Urinary bladder (tissue), 4 donors: ENCODE measurements around the gene SOWAHA. TPM values are rescaled to one million over a fixed set of nuclear protein-coding genes. Genes with fewer than 3 reads are reported as not detected.
"Not testable (repeated sequence)": the region's sequence is repeated elsewhere in the genome, so short reads cannot be mapped to it uniquely, and the experiment has no call there.

Experiments used
- DNase-seq: peaks from one replicate; pipeline ENCODE4 v3.0.0-alpha.2; 2015; ENCODE audit errors: extremely low spot score
- H3K27ac ChIP-seq: one replicate; pipeline ENCODE4 v1.5.1; 2013; ENCODE audit warnings: low read depth, mild to moderate bottlenecking, moderate library complexity
- H3K36me3 ChIP-seq: one replicate; pipeline ENCODE4 v1.6.1; 2013; ENCODE audit warnings: mild to moderate bottlenecking, moderate library complexity; ENCODE audit not compliant: insufficient read depth
- H3K4me1 ChIP-seq: one replicate; pipeline ENCODE4 v1.6.1; 2013; ENCODE audit warnings: mild to moderate bottlenecking, moderate library complexity; ENCODE audit not compliant: insufficient read depth
- H3K4me3 ChIP-seq: one replicate; pipeline ENCODE4 v1.5.1; 2013; ENCODE audit warnings: low read depth, low read length
- WGBS: extraction: QIAGEN DNeasy Blood & Tissue Kit; methylation state at CpG from one replicate; pipeline ENCODE4 v1.1.7; 2013; 5-methylcytosine and 5-hydroxymethylcytosine counted together
- polyA plus RNA-seq: library from polyadenylated mRNA; stranded (reverse); fragments of 200-250 nt; gene quantifications from one replicate; pipeline ENCODE4 v1.2.3, GENCODE V29; 2013
- total RNA-seq: library from RNA; depleted of rRNA; stranded (reverse); fragments of >200 nt; gene quantifications from one replicate; pipeline ENCODE4 v1.2.3, GENCODE V29; 2014
- donor health status: healthy with polysubstance abuse.
- donor health status: healthy.

Gene SOWAHA
- total and polyA plus RNA-seq, 2 donors = 0.48 to 0.65 TPM

GRCh38 chr5:132806804-132807162, 6.3 kb upstream of the SOWAHA start:
- H3K4me3 ChIP-seq, H3K36me3 ChIP-seq, H3K4me1 ChIP-seq, DNase-seq, H3K27ac ChIP-seq: not testable (repeated sequence)
- WGBS = 93% methylated on average over 12 of the region's 12 CpGs

GRCh38 chr5:132807163-132807838, 5.8 kb upstream of the SOWAHA start:
- Histone ChIP-seq H3K27ac (no peak overlapping the region), H3K36me3 (no peaks in the 10 kb centered on the region), H3K4me1 (no peaks in the 10 kb centered on the region), H3K4me3 (no peak overlapping the region)
- 53% methylated on average over 12 of the region's 12 CpGs for WGBS
- DNase-seq = no peak

- Histone ChIP-seq H3K36me3 (no peaks in the 10 kb centered on the region), H3K4me3 (no peak overlapping the region), H3K4me1 (no peaks in the 10 kb centered on the region), H3K27ac (no peak overlapping the region)
- no peak for DNase-seq
- 35% methylated on average over 2 of the region's 2 CpGs for WGBS
These were observed 4.7 kb upstream of the SOWAHA start for GRCh38 chr5:132808448-132808847.

GRCh38 chr5:132808866-132809265, 4.2 kb upstream of the SOWAHA start:
- H3K27ac ChIP-seq = no peak overlapping the region
- no peak for DNase-seq
- WGBS = 22% methylated on average over 3 of the region's 3 CpGs
- H3K4me3 ChIP-seq = no peak overlapping the region
- H3K4me1 ChIP-seq = no peaks in the 10 kb centered on the region
- no peaks in the 10 kb centered on the region for H3K36me3 ChIP-seq

GRCh38 chr5:132810605-132811004, 2.5 kb upstream of the SOWAHA start:
- Histone ChIP-seq H3K4me1 (no peaks in the 10 kb centered on the region), H3K27ac (no peak overlapping the region), H3K36me3 (no peaks in the 10 kb centered on the region), H3K4me3 (no peak overlapping the region)
- DNase-seq = no peak
- WGBS = 86% methylated on average over 5 of the region's 5 CpGs

- Histone ChIP-seq H3K36me3 (no peaks in the 10 kb centered on the region), H3K4me3 (no peak overlapping the region), H3K4me1 (no peaks in the 10 kb centered on the region), H3K27ac (no peak overlapping the region)
- 49% methylated on average over 18 of the region's 18 CpGs for WGBS
- no peak for DNase-seq
These were observed 858 bp upstream of the SOWAHA start for GRCh38 chr5:132812123-132812765.

- WGBS = 3% methylated on average over 110 of the region's 110 CpGs
- Histone ChIP-seq H3K4me3 (peak overlapping the region; percentile 36), H3K36me3 (no peaks in the 10 kb centered on the region), H3K4me1 (no peaks in the 10 kb centered on the region), H3K27ac (peak overlapping the region; percentile 48)
- DNase-seq = no peak
These were observed 749 bp downstream of the SOWAHA start for GRCh38 chr5:132813599-132814502.

GRCh38 chr5:132814503-132815294, 1.6 kb downstream of the SOWAHA start:
- 49% methylated on average over 81 of the region's 81 CpGs for WGBS
- Histone ChIP-seq H3K36me3 (no peaks in the 10 kb centered on the region), H3K4me1 (no peaks in the 10 kb centered on the region), H3K27ac (no peak overlapping the region), H3K4me3 (peak overlapping the region; percentile 36)
- DNase-seq = no peak

GRCh38 chr5:132815454-132815853, 2.4 kb downstream of the SOWAHA start:
- no peaks in the 10 kb centered on the region for H3K4me1 ChIP-seq
- WGBS = 93% methylated on average over 1 of the region's 1 CpG

GRCh38 chr5:132816083-132816482, 3.0 kb downstream of the SOWAHA start:
- 91% methylated on average over 2 of the region's 2 CpGs for WGBS
- Histone ChIP-seq H3K27ac (no peak overlapping the region), H3K36me3 (no peaks in the 10 kb centered on the region), H3K4me3 (no peak overlapping the region), H3K4me1 (no peaks in the 10 kb centered on the region)
- no peak for DNase-seq

More at GRCh38 chr5:132815454-132815853, 2.4 kb downstream of the SOWAHA start:
- Histone ChIP-seq H3K36me3 (no peaks in the 10 kb centered on the region), H3K4me3 (no peak overlapping the region), H3K27ac (no peak overlapping the region)
- DNase-seq = no peak

- H3K4me3 ChIP-seq = no peak overlapping the region
- H3K27ac ChIP-seq = no peak overlapping the region
- H3K4me1 ChIP-seq = no peaks in the 10 kb centered on the region
- no peak for DNase-seq
- H3K36me3 ChIP-seq = no peaks in the 10 kb centered on the region
These were observed 3.5 kb downstream of the SOWAHA start for GRCh38 chr5:132816554-132816953.

- Histone ChIP-seq H3K4me3 (no peak overlapping the region), H3K36me3 (no peaks in the 10 kb centered on the region), H3K27ac (no peak overlapping the region), H3K4me1 (no peaks in the 10 kb centered on the region)
- no peak for DNase-seq
- 61% methylated on average over 1 of the region's 1 CpG for WGBS
These were observed 3.9 kb downstream of the SOWAHA start for GRCh38 chr5:132817011-132817410.

- DNase-seq = no peak
These were observed 6.4 kb downstream of the SOWAHA start for GRCh38 chr5:132819468-132819867.

More at GRCh38 chr5:132819468-132819867, 6.4 kb downstream of the SOWAHA start:
- Histone ChIP-seq H3K4me1 (no peaks in the 10 kb centered on the region), H3K4me3 (no peak overlapping the region), H3K36me3 (no peaks in the 10 kb centered on the region), H3K27ac (no peak overlapping the region)
- 29% methylated on average over 26 of the region's 26 CpGs for WGBS
